HEK293T (cell line): ENCODE data around the gene SETMAR.

Experiments
- CTCF ChIA-PET: fragments of 350-600 bp; formaldehyde crosslinking; extraction: SDS; loops from one replicate; lab custom pipeline; 2021; ENCODE audit warnings: antibody characterized with exemption, inconsistent platforms; lab: Yijun Ruan, JAX
- POLR2A ChIA-PET: fragments of 350-600 bp; formaldehyde crosslinking; extraction: SDS; loops from one replicate; lab custom pipeline; 2020; ENCODE audit warnings: antibody characterized with exemption, inconsistent platforms; lab: Yijun Ruan, JAX
- DNase-seq: peaks from one replicate; pipeline ENCODE4 v3.0.0; 2012; ENCODE audit warnings: mixed read lengths; ENCODE audit errors: extremely low spot score
- ARNT ChIP-seq: fragments of 450-650 bp; IDR thresholded peaks from 2 replicates; pipeline ENCODE4 v1.6.1; 2017; ENCODE audit warnings: mild to moderate bottlenecking
- BHLHE40 ChIP-seq: fragments of 450-650 bp; IDR thresholded peaks from 2 replicates; pipeline ENCODE4 v1.6.1; 2016; ENCODE audit warnings: mild to moderate bottlenecking, moderate library complexity, borderline replicate concordance
- CTBP1 ChIP-seq: fragments of 450-650 bp; IDR thresholded peaks from 2 replicates; pipeline ENCODE4 v1.6.1; 2016; ENCODE audit warnings: borderline replicate concordance
- ELF4 ChIP-seq: fragments of 450-650 bp; IDR thresholded peaks from 2 replicates; pipeline ENCODE4 v1.6.1; 2017; ENCODE audit warnings: antibody characterized with exemption
- FOXA1 ChIP-seq: fragments of 450-650 bp; IDR thresholded peaks from 2 replicates; pipeline ENCODE4 v1.6.1; 2016; ENCODE audit warnings: mild to moderate bottlenecking
- FOXK2 ChIP-seq: fragments of 450-650 bp; IDR thresholded peaks from 2 replicates; pipeline ENCODE4 v1.6.1; 2016; ENCODE audit warnings: mild to moderate bottlenecking
- FOXM1 ChIP-seq: fragments of 450-650 bp; IDR thresholded peaks from 2 replicates; pipeline ENCODE4 v1.6.1; 2017; ENCODE audit warnings: mild to moderate bottlenecking, borderline replicate concordance
- HDGF ChIP-seq: fragments of 450-650 bp; IDR thresholded peaks from 2 replicates; pipeline ENCODE4 v1.6.1; 2017; ENCODE audit warnings: antibody characterized with exemption, borderline replicate concordance
- L3MBTL2 ChIP-seq: fragments of 450-650 bp; conservative IDR thresholded peaks from 2 replicates; pipeline ENCODE4 v1.6.1; 2016; ENCODE audit warnings: mild to moderate bottlenecking
- LEF1 ChIP-seq: fragments of 450-650 bp; IDR thresholded peaks from 2 replicates; pipeline ENCODE4 v1.6.1; 2017; ENCODE audit warnings: mild to moderate bottlenecking, borderline replicate concordance
- NFRKB ChIP-seq: fragments of 450-650 bp; IDR thresholded peaks from 2 replicates; pipeline ENCODE4 v1.6.1; 2016; ENCODE audit warnings: mild to moderate bottlenecking, moderate library complexity
- PKNOX1 ChIP-seq: fragments of 450-650 bp; IDR thresholded peaks from 2 replicates; pipeline ENCODE4 v1.6.1; 2016
- SP1 ChIP-seq: fragments of 450-650 bp; IDR thresholded peaks from 2 replicates; pipeline ENCODE4 v1.6.1; 2017
- SUZ12 ChIP-seq: fragments of 450-650 bp; IDR thresholded peaks from 2 replicates; pipeline ENCODE4 v1.6.1; 2016; ENCODE audit warnings: mild to moderate bottlenecking
- TARDBP ChIP-seq: fragments of 450-650 bp; IDR thresholded peaks from 2 replicates; pipeline ENCODE4 v1.6.1; 2016
- ZNF384 ChIP-seq: fragments of 450-650 bp; IDR thresholded peaks from 2 replicates; pipeline ENCODE4 v1.6.1; 2016

Gene SETMAR

GRCh38 chr3:4303187-4304123 is at the start of gene SETMAR:
SETMAR (plus strand) TSS chr3:4303369; CDS start chr3:4303371, 2 bp downstream.
- POLR2A ChIA-PET: no interaction called here
- CTCF ChIA-PET: no interaction called here
- DNase-seq: peak; percentile 90
- no peak for TF ChIP-seq HDGF
- no peak for TF ChIP-seq ZNF384
- peak; percentile 93 for TF ChIP-seq L3MBTL2
- peak; percentile 93 for TF ChIP-seq FOXM1
- TF ChIP-seq LEF1: peak; percentile 71; the same call in 1 of the 2 replicates
- TF ChIP-seq SUZ12: peak; percentile 85

DNA sequence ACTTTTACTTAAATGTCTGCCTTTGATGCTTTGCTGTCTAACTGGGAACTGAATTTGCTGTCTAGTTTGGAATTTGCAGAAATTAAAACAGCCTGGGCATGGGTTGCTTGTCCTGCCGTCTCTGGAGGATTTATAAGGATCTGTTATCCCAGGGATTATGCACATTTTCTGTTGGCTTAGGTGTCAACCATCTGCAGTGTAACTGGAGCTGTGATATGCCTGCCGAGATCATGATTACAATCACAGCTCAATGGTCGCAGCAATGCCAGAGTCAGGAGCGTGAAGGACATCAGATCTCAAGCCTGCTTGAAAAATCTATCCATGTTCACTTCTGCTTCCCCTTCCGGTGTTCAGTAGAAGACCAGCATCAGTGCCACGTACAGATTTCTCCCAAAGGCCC is 41.8 kb upstream of the SETMAR start:
- TF ChIP-seq TARDBP (no peak), CTBP1 (no peak), BHLHE40 (no peak), FOXM1 (no peak)
- ChIA-PET CTCF (no interaction called here), POLR2A (no interaction called here)
- DNase-seq: no peak

- CTCF ChIA-PET: no interaction called here
- no peak for TF ChIP-seq NFRKB
- TF ChIP-seq FOXM1: no peak
- TF ChIP-seq ARNT: no peak
- TF ChIP-seq L3MBTL2: no peak
- DNase-seq: no peak
- POLR2A ChIA-PET: no interaction called here
Observed at GRCh38 chr3:4264040-4264439, 39.1 kb upstream of the SETMAR start.

GRCh38 chr3:4270720-4271119 is 32.4 kb upstream of the SETMAR start:
- CTCF ChIA-PET: no interaction called here
- TF ChIP-seq L3MBTL2: no peak
- TF ChIP-seq TARDBP: no peak
- TF ChIP-seq FOXK2: no peak
- no peak for TF ChIP-seq ZNF384
- no peak for TF ChIP-seq SP1
- TF ChIP-seq ARNT: no peak
- no peak for TF ChIP-seq ELF4
- no peak for TF ChIP-seq FOXM1
- no peak for TF ChIP-seq NFRKB
- no peak for TF ChIP-seq PKNOX1
- no peak for TF ChIP-seq SUZ12
- no peak for TF ChIP-seq LEF1
- no peak for TF ChIP-seq BHLHE40
- TF ChIP-seq FOXA1: no peak
- no peak for TF ChIP-seq CTBP1
- DNase-seq: no peak
- POLR2A ChIA-PET: no interaction called here

DNA sequence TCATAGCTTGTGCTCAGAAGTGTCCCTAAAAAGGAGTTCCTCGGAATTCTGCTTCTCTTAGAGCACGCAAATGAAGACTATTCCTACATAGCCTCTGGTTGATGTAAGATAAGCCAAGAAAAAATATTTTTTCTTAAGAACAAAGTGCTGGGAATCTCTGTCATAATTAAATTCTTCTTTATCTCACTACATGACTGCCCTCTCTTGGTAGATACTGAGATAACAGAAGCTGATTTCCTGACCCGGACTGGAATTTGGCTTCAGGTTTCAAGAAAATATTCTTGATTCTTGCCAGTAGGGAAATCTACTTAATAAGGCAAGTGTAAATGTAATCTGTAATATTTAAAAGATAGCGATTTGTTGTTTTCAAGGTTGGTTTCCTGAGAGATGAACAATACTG is 31.3 kb upstream of the SETMAR start:
- POLR2A ChIA-PET: no interaction called here
- TF ChIP-seq BHLHE40: no peak
- no peak for TF ChIP-seq SUZ12
- TF ChIP-seq PKNOX1: no peak
- no peak for TF ChIP-seq CTBP1
- no peak for TF ChIP-seq ARNT
- no peak for TF ChIP-seq FOXM1
- DNase-seq: peak; percentile 26
- CTCF ChIA-PET: interaction anchor here (0.7 to 0.9 kb wide), 2 partner anchors 43 to 1071 kb away, joined by 3 read pairs; no protein-coding TSS in a partner anchor

GRCh38 chr3:4279516-4280105 is 23.6 kb upstream of the SETMAR start:
- CTCF ChIA-PET: no interaction called here
- TF ChIP-seq FOXK2 (no peak), ZNF384 (no peak), SUZ12 (no peak), FOXM1 (no peak), SP1 (no peak), BHLHE40 (no peak), NFRKB (no peak), ELF4 (no peak), HDGF (no peak), CTBP1 (no peak), L3MBTL2 (no peak), LEF1 (no peak), PKNOX1 (no peak)
- no peak for DNase-seq
- POLR2A ChIA-PET: no interaction called here
